ENCODE results near the gene TTLL10. TPM values are rescaled to one million over a fixed set of nuclear protein-coding genes. Genes with fewer than 3 reads are reported as not detected.
A peak's percentile ranks its signal among the peaks of the same experiment; 100 is the strongest.

TTLL10 gene
- polyA plus RNA-seq, 1 donor (not counting 4 experiments of a cell fraction or from before 2014, with no cell fraction given), result not detected

DNA sequence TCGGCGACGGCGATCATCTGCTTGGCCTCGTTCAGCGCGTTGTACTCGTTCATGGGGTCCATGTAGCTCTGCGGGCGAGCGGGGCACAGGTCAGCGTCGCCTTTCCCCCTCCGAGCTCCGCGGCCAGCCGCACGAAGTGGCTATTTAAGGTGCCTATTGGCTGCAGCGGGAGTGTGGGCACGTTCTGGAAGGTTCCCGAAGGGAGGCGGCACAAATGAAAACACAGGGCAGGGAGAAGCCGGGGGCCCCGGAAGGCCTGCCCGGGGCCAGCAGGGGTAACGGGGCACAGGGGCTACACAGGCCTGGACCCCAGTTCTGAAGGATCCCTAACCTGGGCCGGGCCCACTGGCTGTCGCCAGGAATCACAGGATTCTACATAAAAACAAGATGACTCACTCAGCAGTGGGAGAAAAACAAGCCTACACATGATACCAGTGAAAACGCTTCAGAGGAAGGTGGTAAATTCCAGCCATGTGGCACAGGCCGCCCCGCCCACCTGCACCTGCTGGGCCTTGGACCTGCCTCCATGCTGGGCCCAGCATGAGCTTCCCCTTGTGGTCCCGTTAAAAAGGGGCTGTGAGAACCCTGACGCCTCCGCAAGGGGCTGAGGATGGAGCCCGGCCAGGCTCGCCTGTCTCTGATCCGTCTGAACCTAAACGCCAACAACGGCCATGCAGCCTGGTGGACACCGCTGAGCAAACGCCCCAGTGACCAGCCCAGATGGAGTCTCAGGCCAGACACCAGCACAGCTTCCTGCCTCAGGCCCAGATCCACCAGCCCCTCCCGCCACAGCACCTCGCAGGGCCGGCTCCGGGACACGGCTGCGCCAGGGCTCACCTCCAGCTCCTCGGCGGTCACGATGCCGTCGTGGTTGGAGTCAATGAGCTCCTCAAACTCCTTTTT, 44.2 kb downstream of the TTLL10 start:
- H3K9me1 ChIP-seq (ENCODE audit: control insufficient read depth, extremely low read depth, insufficient read depth, low read length), result peaks cover 2% of the 10 kb centered on the region
- H2AFZ ChIP-seq (ENCODE audit: control insufficient read depth, low read length), result no peak overlapping the region
- H3K4me3 ChIP-seq (ENCODE audit: control insufficient read depth in 2 of 3, extremely low read depth in 1 of 3, insufficient read depth in 2 of 3, low read depth in 1 of 3, low read length in 3 of 3), result no peak overlapping the region
- FAIRE-seq, result peak; percentile 49
- TF ChIP-seq EZH2 (IDR thresholded peaks at IDR 0.05; ENCODE audit: low read length), result no peak
- TF ChIP-seq CTCF (optimal IDR thresholded peaks at IDR 0.05 in 1 of 3, IDR thresholded peaks at IDR 0.05 in 1 of 3, conservative IDR thresholded peaks at IDR 0.05 in 1 of 3; ENCODE audit: extremely low read depth in 1 of 3, insufficient read depth in 2 of 3, low read length in 3 of 3), result no peak
- no peak overlapping the region for H3K4me2 ChIP-seq (ENCODE audit: control insufficient read depth, extremely low read depth, insufficient read depth, low read depth, low read length)
- no peak for DNase-seq (ENCODE audit: low read depth, low spot score)
- H3K27ac ChIP-seq (ENCODE audit: control insufficient read depth, insufficient read depth, low read length), result peak overlapping the region; percentile 49
- H4K20me1 ChIP-seq (ENCODE audit: control insufficient read depth, extremely low read depth, insufficient read depth, low read length), result no peaks in the 10 kb centered on the region
- no peaks in the 10 kb centered on the region for H3K9me3 ChIP-seq (ENCODE audit: control insufficient read depth, low read depth, low read length)
- peaks cover 8% of the 10 kb centered on the region for H3K4me1 ChIP-seq (ENCODE audit: control insufficient read depth, extremely low read depth, insufficient read depth, low read length)
- dilution Hi-C loops (cut with MboI; ENCODE audit: extremely low pct_ligation_motif_present, low sequenced_read_pairs), result no loop called here
- H3K36me3 ChIP-seq (ENCODE audit: control insufficient read depth in 2 of 2, extremely low read depth in 1 of 2, insufficient read depth in 2 of 2, low read length in 2 of 2), result peaks cover 23 to 28% of the 10 kb centered on the region in 2 experiments
- no peaks in the 10 kb centered on the region for H3K27me3 ChIP-seq (ENCODE audit: control insufficient read depth, extremely low read depth, insufficient read depth, low read length)
- H3K9ac ChIP-seq (ENCODE audit: control insufficient read depth, extremely low read depth, insufficient read depth, low read length), result no peak overlapping the region
- H3K79me2 ChIP-seq (ENCODE audit: control insufficient read depth, insufficient read depth, low read length), result peaks cover 1% of the 10 kb centered on the region

GRCh38 chr1:1218524-1219200, 45.0 kb downstream of the TTLL10 start:
- Histone ChIP-seq H4K20me1 (ENCODE audit: control insufficient read depth, extremely low read depth, insufficient read depth, low read length) (no peaks in the 10 kb centered on the region), H3K9ac (ENCODE audit: control insufficient read depth, extremely low read depth, insufficient read depth, low read length) (no peak overlapping the region), H3K4me2 (ENCODE audit: control insufficient read depth, extremely low read depth, insufficient read depth, low read depth, low read length) (no peak overlapping the region), H3K27ac (ENCODE audit: control insufficient read depth, insufficient read depth, low read length) (no peak overlapping the region), H3K9me3 (ENCODE audit: control insufficient read depth, low read depth, low read length) (no peaks in the 10 kb centered on the region), H3K27me3 (ENCODE audit: control insufficient read depth, extremely low read depth, insufficient read depth, low read length) (no peaks in the 10 kb centered on the region), H3K79me2 (ENCODE audit: control insufficient read depth, insufficient read depth, low read length) (peaks cover 2% of the 10 kb centered on the region), H3K36me3 (ENCODE audit: control insufficient read depth in 2 of 2, extremely low read depth in 1 of 2, insufficient read depth in 2 of 2, low read length in 2 of 2) (peaks cover 28 to 30% of the 10 kb centered on the region in 2 experiments), H3K4me1 (ENCODE audit: control insufficient read depth, extremely low read depth, insufficient read depth, low read length) (peaks cover 8% of the 10 kb centered on the region), H3K9me1 (ENCODE audit: control insufficient read depth, extremely low read depth, insufficient read depth, low read length) (peaks cover 2% of the 10 kb centered on the region), H2AFZ (ENCODE audit: control insufficient read depth, low read length) (no peak overlapping the region), H3K4me3 (ENCODE audit: control insufficient read depth in 2 of 3, extremely low read depth in 1 of 3, insufficient read depth in 2 of 3, low read depth in 1 of 3, low read length in 3 of 3) (no peak overlapping the region)
- dilution Hi-C loops (cut with MboI; ENCODE audit: extremely low pct_ligation_motif_present, low sequenced_read_pairs), result no loop called here
- DNase-seq (ENCODE audit: low read depth, low spot score) (no peak), FAIRE-seq (no peak)
- no peak for TF ChIP-seq EZH2 (IDR thresholded peaks at IDR 0.05; ENCODE audit: low read length)
- TF ChIP-seq CTCF (optimal IDR thresholded peaks at IDR 0.05 in 1 of 3, IDR thresholded peaks at IDR 0.05 in 1 of 3, conservative IDR thresholded peaks at IDR 0.05 in 1 of 3; ENCODE audit: extremely low read depth in 1 of 3, insufficient read depth in 2 of 3, low read length in 3 of 3), result no peak

All from keratinocyte (primary cell).